Naive B cell (primary cell): ENCODE results near the gene FAU. TPM values are rescaled to one million over a fixed set of nuclear protein-coding genes. Genes with fewer than 3 reads are reported as not detected.

Source experiments
- ATAC-seq, 2 donors: fragments of 150-1000 bp; cut with Tn5 transposase; 2 replicates each; pipeline ENCODE4 v1.10.0; 2021; ENCODE audit warnings: low read depth in 2 of 2, mild to moderate bottlenecking in 2 of 2, moderate library complexity in 2 of 2
- DNase-seq: peaks from one replicate; pipeline ENCODE4 v3.0.0; 2022
- H3K27ac Mint-ChIP-seq, 6 donors: one replicate each; pipeline ENCODE4 v1.8.0; 2020 to 2022; ENCODE audit warnings: mild to moderate bottlenecking in 6 of 6, mixed read lengths in 6 of 6, moderate library complexity in 5 of 6, inconsistent platforms in 2 of 6
- H3K27me3 Mint-ChIP-seq, 3 donors: one replicate each; pipeline ENCODE4 v1.8.0; 2021 to 2022; ENCODE audit warnings: mixed read lengths in 3 of 3, mild to moderate bottlenecking in 1 of 3
- H3K36me3 Mint-ChIP-seq, 2 donors: one replicate each; pipeline ENCODE4 v1.8.0; 2020 to 2022; ENCODE audit warnings: mixed read lengths in 2 of 2, inconsistent platforms in 1 of 2, mild to moderate bottlenecking in 1 of 2
- H3K4me1 Mint-ChIP-seq, 3 donors: one replicate each; pipeline ENCODE4 v1.8.0; 2020 to 2022; ENCODE audit warnings: mixed read lengths in 3 of 3, inconsistent platforms in 1 of 3, mild to moderate bottlenecking in 1 of 3, moderate library complexity in 1 of 3
- H3K4me3 Mint-ChIP-seq, 8 donors: one replicate each; pipeline ENCODE4 v1.8.0; 2020 to 2022; ENCODE audit warnings: mild to moderate bottlenecking in 8 of 8, mixed read lengths in 8 of 8, moderate library complexity in 8 of 8, inconsistent platforms in 2 of 8
- H3K9me3 Mint-ChIP-seq, 7 donors: one replicate each; pipeline ENCODE4 v1.8.0; 2020 to 2022; ENCODE audit warnings: mixed read lengths in 7 of 7, mild to moderate bottlenecking in 5 of 7, inconsistent platforms in 2 of 7, moderate library complexity in 1 of 7
- polyA plus RNA-seq, 6 donors: library from polyadenylated mRNA; unstranded; fragments of 300-500 nt; fragmentation: Illumina TruSeq; gene quantifications; one replicate each; pipeline ENCODE4 v1.2.3, GENCODE V29; 2021; ENCODE audit warnings: low read depth in 6 of 6

FAU gene
- polyA plus RNA-seq, 6 donors from 2014 or later = 1,024 to 1,586 (median 1,385) TPM

- Mint-ChIP-seq H3K4me1 (peaks cover 16 to 30% (median 25%) of the 10 kb centered on the region in 3 donors), H3K27me3 (no peaks in the 10 kb centered on the region), H3K36me3 (no peaks in the 10 kb centered on the region), H3K4me3 (no peak overlapping the region), H3K27ac (peak overlapping the region in 1 of 6 donors; percentile 20), H3K9me3 (no peaks in the 10 kb centered on the region)
- ATAC-seq (no peak), DNase-seq (no peak)
Measured at GRCh38 chr11:65103476-65103875, 18.5 kb downstream of the FAU start.

DNA sequence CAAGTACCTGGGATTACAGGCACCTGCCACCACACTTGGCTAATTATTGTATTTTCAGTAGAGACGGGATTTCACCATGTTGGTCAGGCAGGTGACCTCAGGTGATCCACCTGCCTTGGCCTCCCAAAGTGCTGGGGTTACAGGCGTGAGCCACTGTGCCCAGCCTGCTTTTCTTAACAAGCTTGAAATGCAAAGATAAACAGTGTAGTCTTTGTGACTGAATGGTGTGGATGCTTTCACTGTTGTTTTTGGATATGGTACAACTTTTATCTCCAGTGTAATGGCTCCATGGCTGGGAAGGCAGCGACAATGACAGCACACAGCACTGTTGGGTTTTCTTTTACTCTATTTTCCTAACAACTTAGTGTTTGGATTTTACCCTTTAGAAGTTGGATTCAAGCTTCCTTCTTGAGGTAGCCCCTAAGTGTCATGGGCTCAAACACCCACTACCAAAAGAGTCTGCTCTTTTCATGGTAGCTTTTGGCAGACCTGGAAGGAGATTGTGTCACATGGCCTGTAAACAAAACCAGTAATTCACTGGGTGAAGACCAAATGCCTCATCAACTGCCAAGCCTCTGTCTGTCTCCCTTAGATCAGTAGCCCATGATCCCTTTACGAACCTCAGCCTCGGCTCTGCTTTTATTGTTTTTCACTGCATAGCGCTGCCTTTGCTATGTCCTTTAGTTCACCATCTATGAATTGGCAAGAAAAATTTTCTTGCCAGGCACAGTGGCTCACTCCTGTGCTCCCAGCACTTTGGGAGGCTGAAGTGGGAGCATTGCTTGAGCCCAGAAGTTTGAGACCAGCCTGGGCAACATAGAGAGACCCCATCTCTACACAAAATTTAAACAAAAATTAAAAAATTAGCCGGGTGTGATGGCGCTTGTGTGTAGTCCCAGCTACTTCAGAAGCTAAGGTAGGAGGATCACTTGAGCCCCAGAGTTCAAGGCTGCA lies 19.5 kb downstream of the FAU start:
- no peaks in the 10 kb centered on the region for H3K36me3 Mint-ChIP-seq
- H3K27me3 Mint-ChIP-seq = no peaks in the 10 kb centered on the region
- no peak for DNase-seq
- H3K27ac Mint-ChIP-seq = no peak overlapping the region
- ATAC-seq = no peak
- no peaks in the 10 kb centered on the region for H3K9me3 Mint-ChIP-seq
- peak overlapping the region in 2 of 8 donors; percentile 6 to 15 for H3K4me3 Mint-ChIP-seq
- peaks cover 19 to 34% (median 28%) of the 10 kb centered on the region in 3 donors for H3K4me1 Mint-ChIP-seq

GRCh38 chr11:65100674-65101350 lies 21.1 kb downstream of the FAU start:
- H3K4me3 Mint-ChIP-seq = no peak overlapping the region
- H3K36me3 Mint-ChIP-seq = no peaks in the 10 kb centered on the region
- ATAC-seq (no peak), DNase-seq (no peak)
- H3K27me3 Mint-ChIP-seq = no peaks in the 10 kb centered on the region
- peak overlapping the region in 1 of 6 donors; percentile 29 for H3K27ac Mint-ChIP-seq
- H3K9me3 Mint-ChIP-seq = no peaks in the 10 kb centered on the region
- peaks cover 12 to 30% (median 23%) of the 10 kb centered on the region in 3 donors for H3K4me1 Mint-ChIP-seq

GRCh38 chr11:65096926-65097325 lies 25.0 kb downstream of the FAU start:
- Mint-ChIP-seq H3K9me3 (no peaks in the 10 kb centered on the region), H3K36me3 (no peaks in the 10 kb centered on the region), H3K27me3 (no peaks in the 10 kb centered on the region), H3K4me3 (peak overlapping the region; percentile 81 to 96 (median 94)), H3K27ac (peak overlapping the region in 4 of 6 donors; percentile 60 to 97 (median 79)), H3K4me1 (peaks cover 11 to 25% (median 17%) of the 10 kb centered on the region in 3 donors)
- ATAC-seq (no peak), DNase-seq (no peak)

DNA sequence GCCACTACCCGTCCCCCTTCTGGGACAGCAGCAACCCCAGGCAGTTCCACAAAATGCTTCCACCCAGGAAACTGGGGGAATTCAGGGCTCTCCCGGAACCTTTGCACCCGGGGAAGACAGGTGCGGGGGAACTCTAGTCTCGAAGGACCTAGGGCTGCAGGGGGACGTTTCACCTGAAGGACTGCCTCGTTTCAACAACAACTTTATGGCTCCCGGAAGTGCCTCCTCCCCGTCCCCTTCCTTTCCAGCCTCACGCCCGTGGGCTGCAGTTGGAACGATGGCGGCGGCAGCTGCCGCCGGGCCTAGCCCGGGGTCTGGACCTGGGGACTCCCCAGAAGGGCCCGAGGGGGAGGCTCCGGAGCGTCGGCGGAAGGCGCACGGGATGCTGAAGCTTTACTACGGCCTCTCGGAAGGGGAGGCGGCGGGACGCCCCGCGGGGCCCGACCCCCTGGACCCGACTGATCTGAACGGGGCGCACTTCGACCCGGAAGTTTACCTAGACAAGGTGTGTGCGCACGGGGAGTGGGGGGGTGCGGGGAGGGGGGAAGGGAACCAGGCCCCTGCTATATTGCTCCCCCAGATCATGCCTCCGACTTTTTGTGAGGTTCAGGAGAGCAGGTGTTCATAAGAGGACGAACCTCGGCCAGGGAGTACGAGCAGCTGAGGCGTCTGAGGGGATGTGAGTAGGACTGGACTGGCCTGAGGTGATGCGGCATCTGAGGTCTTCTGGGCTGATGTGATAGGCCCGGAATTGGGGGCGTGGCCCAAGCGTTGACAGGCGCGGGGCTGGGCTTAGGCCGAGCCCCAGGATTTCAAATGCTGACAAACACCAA lies 25.7 kb downstream of the FAU start, which contains the start of gene VPS51:
Gene VPS51 (plus strand): TSS at position 241 of the 833 bp plus-strand sequence. CDS start 37 bp downstream, at position 278.
- DNase-seq (peak; percentile 80), ATAC-seq (peak; percentile 87 to 94)
- no peaks in the 10 kb centered on the region for H3K36me3 Mint-ChIP-seq
- peak within 1 kb of the TSS; percentile 81 to 96 (median 94) for H3K4me3 Mint-ChIP-seq
- no peaks in the 10 kb centered on the region for H3K9me3 Mint-ChIP-seq
- H3K4me1 Mint-ChIP-seq = peaks cover 11 to 25% (median 17%) of the 10 kb centered on the region in 3 donors
- H3K27me3 Mint-ChIP-seq = no peaks in the 10 kb centered on the region
- peak within 1 kb of the TSS; percentile 88 to 98 (median 94) for H3K27ac Mint-ChIP-seq

- Mint-ChIP-seq H3K4me3 (peak overlapping the region in 7 of 8 donors; percentile 81 to 96 (median 92)), H3K36me3 (no peaks in the 10 kb centered on the region), H3K27ac (peak overlapping the region in 4 of 6 donors; percentile 63 to 98 (median 91)), H3K9me3 (no peaks in the 10 kb centered on the region), H3K4me1 (peaks cover 11 to 25% (median 17%) of the 10 kb centered on the region in 3 donors), H3K27me3 (no peaks in the 10 kb centered on the region)
- DNase-seq = no peak
- ATAC-seq = no peak
Measured at GRCh38 chr11:65095427-65095826, 26.5 kb downstream of the FAU start.

- Mint-ChIP-seq H3K27me3 (no peaks in the 10 kb centered on the region), H3K27ac (peak overlapping the region in 1 of 6 donors; percentile 85), H3K9me3 (no peaks in the 10 kb centered on the region), H3K36me3 (peaks cover 10 to 15% of the 10 kb centered on the region in 2 donors), H3K4me1 (peaks cover 10 to 12% (median 11%) of the 10 kb centered on the region in 3 donors), H3K4me3 (no peak overlapping the region)
- DNase-seq (no peak), ATAC-seq (no peak)
Measured at GRCh38 chr11:65090628-65091027, 31.3 kb downstream of the FAU start.

DNA sequence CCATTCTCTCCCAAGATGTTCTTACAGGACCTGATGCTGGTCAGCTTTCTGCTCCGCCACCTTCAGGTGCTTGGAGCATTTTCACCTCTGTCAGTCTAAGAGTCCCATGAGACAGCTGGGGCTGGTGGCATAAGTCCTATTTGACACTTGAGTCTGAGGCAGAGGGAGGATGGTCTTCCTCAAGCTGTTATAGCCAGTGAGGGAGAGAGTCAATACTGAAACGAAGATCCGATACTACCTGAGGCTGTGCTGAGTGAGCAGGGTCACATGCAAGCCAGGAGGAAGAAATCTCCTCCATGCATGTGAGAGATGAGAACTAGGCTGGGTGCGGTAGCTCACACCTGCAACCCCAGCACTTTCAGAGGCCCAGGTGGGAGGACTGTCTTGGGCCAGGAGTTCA lies 32.3 kb downstream of the FAU start:
- Mint-ChIP-seq H3K36me3 (peaks cover 10 to 19% of the 10 kb centered on the region in 2 donors), H3K27ac (no peak overlapping the region), H3K9me3 (no peaks in the 10 kb centered on the region), H3K4me3 (peak overlapping the region in 1 of 8 donors; percentile 64), H3K27me3 (no peaks in the 10 kb centered on the region), H3K4me1 (peaks cover 16 to 19% (median 18%) of the 10 kb centered on the region in 3 donors)
- DNase-seq = no peak
- no peak for ATAC-seq

GRCh38 chr11:65087827-65088226 lies 34.1 kb downstream of the FAU start:
- Mint-ChIP-seq H3K27me3 (no peaks in the 10 kb centered on the region), H3K9me3 (no peaks in the 10 kb centered on the region), H3K4me3 (no peak overlapping the region), H3K27ac (no peak overlapping the region), H3K4me1 (peaks cover 31 to 36% (median 33%) of the 10 kb centered on the region in 3 donors), H3K36me3 (peaks cover 10 to 19% of the 10 kb centered on the region in 2 donors)
- DNase-seq = no peak
- ATAC-seq = no peak

DNA sequence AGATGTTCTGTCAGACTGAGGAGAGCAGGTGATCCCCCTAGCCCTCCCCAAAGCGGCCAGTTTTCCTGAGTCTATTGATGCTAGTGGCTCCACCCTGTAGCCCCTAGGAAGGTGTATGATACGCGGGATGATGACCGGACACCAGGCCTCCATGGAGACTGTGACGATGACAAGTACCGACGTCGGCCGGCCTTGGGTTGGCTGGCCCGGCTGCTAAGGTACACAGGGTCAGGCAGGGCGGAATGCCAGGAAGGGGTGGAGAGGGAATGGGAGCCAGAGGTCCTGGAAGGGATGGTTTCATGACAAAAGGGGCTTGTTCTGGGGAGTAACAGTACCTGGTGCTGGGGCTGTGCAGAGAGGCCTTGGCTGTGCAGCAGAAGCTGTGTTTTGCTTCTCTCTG lies 34.7 kb downstream of the FAU start:
- H3K27me3 Mint-ChIP-seq = no peaks in the 10 kb centered on the region
- peaks cover 28 to 38% (median 34%) of the 10 kb centered on the region in 3 donors for H3K4me1 Mint-ChIP-seq
- ATAC-seq = no peak
- peak overlapping the region in 1 of 6 donors; percentile 85 for H3K27ac Mint-ChIP-seq
- peak overlapping the region in 1 of 8 donors; percentile 36 for H3K4me3 Mint-ChIP-seq
- peaks cover 10 to 19% of the 10 kb centered on the region in 2 donors for H3K36me3 Mint-ChIP-seq
- no peaks in the 10 kb centered on the region for H3K9me3 Mint-ChIP-seq
- no peak for DNase-seq

DNA sequence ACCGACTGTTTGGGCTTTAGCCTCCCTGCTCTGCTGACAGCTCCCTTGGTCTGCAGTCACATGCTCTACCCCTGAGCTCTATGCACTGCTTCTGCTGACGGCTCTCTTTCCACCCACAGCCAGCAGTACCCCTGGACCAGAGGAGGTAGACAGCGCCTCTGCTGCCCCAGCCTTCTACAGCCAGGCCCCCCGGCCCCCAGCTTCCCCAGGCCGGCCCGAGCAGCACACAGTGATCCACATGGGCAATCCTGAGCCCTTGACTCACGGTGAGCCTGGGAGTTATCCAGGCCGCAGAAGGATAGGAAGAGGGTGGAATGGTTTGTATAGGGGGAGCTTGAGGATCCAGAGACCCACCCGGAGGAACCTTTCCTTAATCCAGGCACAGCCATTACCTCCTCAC lies 35.1 kb downstream of the FAU start:
- H3K9me3 Mint-ChIP-seq = no peaks in the 10 kb centered on the region
- H3K4me3 Mint-ChIP-seq = peak overlapping the region in 2 of 8 donors; percentile 36 to 73
- no peak for DNase-seq
- ATAC-seq = no peak
- no peaks in the 10 kb centered on the region for H3K27me3 Mint-ChIP-seq
- peaks cover 10 to 19% of the 10 kb centered on the region in 2 donors for H3K36me3 Mint-ChIP-seq
- peaks cover 28 to 38% (median 34%) of the 10 kb centered on the region in 3 donors for H3K4me1 Mint-ChIP-seq
- H3K27ac Mint-ChIP-seq = peak overlapping the region in 1 of 6 donors; percentile 85

DNA sequence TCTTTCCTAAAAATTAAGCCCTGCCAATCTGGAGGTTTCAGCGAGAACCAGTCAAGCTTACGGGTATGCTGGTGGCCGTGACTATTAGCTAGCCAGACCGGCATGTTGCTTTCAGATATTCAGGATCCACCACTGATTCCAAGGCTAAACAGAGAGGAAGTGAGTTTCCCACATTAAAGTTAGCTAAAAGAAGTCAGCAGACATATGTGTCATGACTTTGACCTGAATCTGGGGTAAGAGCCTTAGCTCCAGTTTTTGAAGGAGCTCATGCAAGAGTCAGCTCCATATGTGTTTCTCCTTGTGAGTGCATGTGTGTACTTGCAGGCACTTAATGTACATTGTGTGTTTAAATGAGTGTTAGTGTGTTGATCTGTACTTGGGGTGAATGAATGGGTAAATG lies 36.5 kb downstream of the FAU start:
- peaks cover 34 to 42% (median 35%) of the 10 kb centered on the region in 3 donors for H3K4me1 Mint-ChIP-seq
- H3K9me3 Mint-ChIP-seq = no peaks in the 10 kb centered on the region
- peak overlapping the region; percentile 94 to 99 (median 96) for H3K4me3 Mint-ChIP-seq
- peak overlapping the region in 5 of 6 donors; percentile 4 to 99 (median 69) for H3K27ac Mint-ChIP-seq
- peaks cover 10 to 19% of the 10 kb centered on the region in 2 donors for H3K36me3 Mint-ChIP-seq
- DNase-seq = no peak
- ATAC-seq = no peak
- no peaks in the 10 kb centered on the region for H3K27me3 Mint-ChIP-seq
